SW480 (cell line): ENCODE measurements around the gene ATP5F1E.
A peak's percentile ranks its signal among the peaks of the same experiment; 100 is the strongest.

ENCODE experiments used
- DNase-seq: peaks from one replicate; pipeline ENCODE4 v3.0.0-alpha.2; 2016; ENCODE audit warnings: low spot score

ATP5F1E gene

DNA sequence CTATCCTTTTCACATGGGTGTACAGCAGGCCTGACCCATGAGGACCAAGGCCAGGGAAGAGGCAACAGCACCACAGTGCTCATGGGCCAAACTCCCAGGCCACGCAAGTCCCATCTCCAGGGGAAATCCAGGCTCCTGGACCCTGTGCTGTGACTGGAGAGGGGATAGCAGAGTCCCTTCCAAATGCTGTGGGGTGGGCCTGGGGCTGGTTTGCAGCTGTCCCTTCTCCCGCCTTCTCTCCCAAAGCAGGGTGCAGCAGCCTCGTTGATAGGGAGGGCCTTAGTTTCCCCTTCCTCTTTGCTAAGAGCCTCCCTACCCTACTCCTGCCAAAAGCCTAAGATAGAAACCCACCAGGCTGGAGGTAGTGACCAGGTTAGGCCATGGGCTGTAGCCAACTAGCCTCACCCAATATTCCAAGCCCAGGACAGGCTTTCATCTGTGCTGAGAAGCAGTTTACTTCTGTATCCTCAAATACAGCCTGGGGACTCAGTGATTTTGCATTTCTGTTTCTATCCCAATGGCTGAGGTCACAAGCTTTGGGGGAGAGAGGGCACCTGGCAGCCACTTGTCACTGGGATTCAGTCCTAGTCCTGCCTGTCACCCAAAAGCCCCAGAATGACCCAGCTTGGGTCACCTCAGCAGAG is 26.5 kb downstream of the ATP5F1E start:
- no peak for DNase-seq

DNA sequence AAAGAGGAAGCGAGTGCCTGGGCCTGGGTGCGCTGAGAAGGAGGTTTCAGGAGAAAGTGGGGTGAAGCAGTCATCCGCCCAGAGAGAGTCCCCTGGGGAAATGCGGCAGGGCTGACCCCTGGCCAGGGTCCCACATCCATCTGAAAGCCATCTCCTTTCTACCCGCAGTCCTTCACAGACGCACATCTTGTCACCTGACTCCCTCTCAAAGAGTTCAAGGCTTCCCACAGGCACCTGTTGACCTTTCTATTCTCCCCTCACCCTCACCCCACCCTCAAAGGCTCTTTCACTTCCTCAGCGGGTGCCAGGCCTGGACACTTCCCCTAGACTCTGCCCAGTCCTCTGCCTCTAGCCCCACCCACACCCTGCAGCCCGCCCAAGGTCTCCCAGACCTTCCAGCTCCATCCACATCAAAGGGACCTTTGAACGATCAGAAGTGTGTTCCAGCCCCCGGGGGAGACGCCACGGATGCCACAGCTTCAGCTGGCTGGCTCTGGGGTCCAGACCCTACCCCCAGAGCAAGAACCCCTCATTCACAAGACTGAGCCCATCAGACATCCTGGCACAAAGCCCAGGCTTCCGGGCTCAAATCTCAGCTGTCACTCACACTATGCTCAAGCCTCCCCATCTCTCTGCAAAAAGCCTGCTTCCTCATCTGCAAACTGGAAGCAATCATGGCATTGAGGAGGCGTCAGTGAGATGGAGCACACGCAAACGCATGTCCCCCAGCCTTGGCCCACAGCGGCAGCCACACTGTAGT is 27.2 kb downstream of the ATP5F1E start:
- DNase-seq = peak; percentile 58

DNA sequence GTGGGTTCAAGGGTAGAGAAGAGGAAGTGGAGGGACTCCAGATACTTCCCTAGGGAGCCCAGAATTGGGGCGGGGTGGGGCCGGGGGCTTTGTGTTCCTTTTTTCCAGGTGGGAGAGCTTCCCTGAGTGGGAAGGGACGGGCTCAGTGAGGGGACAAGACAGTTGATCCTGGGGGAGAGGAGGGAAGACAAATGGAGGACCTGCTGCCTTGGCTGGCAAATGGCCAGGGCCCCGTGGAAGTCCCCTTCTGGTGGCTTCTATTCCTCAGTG is 27.7 kb downstream of the ATP5F1E start:
- no peak for DNase-seq

DNA sequence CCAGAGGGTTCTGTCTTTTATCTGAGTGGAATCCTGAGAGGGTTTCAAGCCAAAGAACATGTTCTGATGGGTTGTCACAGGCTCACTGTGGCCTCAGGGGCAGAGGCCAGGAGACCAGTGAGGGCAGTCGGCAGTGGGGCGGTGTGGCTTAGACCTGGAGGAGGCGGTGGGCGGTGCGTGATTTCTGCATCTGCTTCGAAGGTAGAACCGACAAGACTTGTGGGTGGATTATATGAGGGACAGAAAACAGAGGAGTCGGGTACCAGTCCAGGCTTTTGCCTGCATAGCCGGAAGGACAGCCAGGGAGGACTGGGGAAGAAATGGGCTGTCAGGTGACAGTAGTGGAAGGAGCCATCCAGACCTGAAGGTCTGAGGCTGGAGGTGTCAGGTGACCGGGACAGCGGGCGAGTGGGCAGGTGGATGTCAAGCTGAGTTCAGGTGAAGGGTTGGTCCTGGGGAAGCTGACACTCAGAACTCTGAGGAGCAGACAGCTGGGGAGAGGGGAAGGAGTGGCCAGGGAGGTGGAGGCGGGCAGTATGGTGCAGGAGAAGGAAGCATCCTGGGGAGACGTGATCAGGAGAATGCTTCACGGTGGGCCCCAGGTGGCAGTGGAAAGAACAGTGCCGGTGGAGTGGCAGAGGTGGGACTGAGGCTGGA is 28.2 kb downstream of the ATP5F1E start:
- no peak for DNase-seq

DNA sequence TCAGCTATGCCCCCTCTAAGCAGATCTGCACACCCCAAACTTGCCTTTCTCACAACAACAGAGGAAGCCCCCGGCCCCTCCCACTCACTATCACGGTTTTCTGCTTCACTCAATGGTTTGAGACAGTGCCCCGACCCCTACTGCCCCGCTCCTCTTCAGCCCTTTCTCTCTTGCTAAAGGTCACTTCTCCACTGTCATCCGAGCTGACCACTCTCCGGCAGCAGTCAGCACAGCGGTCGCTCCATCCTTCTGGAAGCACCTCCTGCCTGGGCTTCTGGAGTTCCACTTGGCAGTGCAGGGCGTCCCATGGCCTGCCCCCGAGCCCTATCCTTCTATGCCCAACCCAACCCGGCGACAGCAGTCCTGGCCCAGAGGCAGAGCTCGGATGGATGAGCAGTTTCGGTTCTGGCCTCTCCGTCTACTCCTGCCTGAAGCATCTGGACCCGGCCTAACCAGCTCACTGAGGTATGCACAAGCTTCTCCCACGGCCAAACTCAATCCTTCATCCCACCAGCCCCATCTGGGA is 29.2 kb downstream of the ATP5F1E start:
- no peak for DNase-seq

DNA sequence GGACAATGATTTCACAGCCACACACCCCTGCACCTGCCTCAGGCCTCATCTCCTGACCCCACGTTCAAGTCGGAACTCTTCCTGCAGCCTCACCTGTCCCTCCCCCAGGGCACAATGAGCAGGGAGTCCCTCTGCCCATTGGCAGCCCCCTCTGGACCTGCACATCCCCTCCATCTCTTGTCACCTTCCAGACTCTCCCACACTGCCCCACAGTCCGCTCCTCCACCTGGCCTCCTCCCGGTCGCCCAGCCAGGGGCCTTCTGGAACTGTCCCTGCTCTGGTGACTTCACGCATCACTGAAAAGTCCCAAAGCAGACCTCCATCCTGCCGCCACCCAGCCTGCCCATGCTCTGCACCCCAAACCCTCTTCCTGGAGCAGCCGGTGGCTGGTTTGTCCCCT is 29.7 kb downstream of the ATP5F1E start:
- DNase-seq = no peak

DNA sequence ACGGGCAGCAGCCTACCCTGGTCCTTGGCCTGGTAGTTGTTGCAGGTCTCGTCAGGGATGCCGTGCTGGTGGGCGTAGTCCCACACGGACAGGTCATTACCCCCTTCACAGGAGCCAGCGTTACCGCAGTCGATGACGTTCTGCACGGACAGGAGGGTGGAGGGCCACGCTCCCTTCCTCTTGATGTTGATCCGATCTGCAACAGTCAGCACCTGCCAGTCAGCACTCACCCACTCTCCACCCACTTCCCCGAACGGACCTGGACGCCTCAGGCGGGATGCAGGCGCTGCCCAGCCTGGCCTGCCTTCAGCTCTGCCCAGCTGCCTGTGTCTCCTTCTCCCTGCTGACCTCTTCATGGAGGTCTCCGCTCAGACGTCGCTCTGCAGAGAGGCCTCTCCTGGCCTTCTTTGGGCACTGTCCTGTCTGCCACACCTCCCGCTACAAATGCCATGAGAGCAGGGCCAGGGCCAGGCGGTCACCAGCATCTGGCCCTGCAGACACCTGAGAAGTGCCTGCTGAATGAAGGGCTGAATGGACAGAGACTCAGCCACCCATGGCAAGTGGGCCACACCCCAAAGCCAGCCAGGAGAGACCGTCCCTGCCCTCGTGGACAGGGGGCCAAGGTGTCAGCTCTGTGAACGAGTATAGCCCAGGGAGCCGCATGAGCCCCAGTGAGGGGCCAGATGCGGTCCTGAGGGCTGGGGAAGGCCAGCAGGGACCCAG is 30.5 kb downstream of the ATP5F1E start:
- DNase-seq = no peak

DNA sequence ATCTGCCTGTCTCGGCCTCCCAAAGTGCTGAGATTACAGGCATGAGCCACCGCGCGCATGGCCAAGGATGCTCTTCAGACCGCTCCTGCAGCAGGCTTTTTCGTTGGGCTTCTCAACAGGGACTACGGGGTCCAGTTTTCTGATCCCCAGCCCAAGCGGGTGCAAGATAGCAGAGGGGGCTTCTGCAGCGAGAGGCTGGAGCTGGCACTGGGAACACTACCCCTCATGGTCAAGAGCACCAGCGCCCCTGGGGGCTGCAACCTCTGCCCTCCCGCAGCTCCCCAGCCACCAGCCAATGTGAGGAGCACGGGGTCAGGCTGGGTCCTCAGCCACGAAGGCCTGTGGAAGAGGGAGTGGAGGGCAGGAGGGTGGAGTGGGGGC is 31.1 kb downstream of the ATP5F1E start:
- no peak for DNase-seq

DNA sequence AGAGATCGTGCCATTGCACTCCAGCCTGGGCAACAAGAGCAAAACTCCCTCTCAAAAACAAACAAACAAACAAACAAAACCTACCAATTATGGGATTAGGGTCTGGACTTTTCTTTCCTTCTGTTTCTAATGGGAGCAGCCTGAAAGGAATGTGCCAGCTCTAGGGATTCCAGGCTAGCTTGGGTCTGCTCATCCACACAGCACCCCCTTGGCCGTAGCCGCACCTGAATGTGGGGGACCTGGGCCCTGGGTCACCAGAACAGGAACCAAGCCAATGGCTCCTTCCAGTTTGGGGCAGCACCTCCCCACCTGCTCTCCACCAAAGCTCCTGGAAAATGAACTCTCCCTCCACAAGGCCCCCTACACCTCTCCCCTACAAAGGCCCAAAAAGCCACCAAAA is 31.8 kb downstream of the ATP5F1E start:
- DNase-seq = no peak

DNA sequence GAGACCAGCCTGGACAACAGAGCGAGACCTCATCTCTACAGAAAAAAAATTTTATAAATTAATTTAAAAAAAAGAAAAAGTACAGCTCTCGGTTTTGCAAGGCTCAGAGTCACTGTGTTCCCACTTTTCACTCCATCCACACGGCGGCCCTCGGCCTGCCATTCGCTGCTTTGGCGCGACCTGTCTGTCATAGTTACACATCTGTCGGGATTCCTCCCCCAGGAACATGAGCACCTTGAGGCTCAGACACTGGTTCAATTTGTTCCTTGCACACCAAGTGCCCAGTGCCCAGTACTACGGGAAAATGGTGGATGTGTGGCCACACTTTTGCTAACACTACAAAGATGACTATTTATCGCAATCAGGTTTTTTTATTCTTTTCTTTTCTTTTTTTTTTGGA is 33.5 kb downstream of the ATP5F1E start:
- no peak for DNase-seq

DNA sequence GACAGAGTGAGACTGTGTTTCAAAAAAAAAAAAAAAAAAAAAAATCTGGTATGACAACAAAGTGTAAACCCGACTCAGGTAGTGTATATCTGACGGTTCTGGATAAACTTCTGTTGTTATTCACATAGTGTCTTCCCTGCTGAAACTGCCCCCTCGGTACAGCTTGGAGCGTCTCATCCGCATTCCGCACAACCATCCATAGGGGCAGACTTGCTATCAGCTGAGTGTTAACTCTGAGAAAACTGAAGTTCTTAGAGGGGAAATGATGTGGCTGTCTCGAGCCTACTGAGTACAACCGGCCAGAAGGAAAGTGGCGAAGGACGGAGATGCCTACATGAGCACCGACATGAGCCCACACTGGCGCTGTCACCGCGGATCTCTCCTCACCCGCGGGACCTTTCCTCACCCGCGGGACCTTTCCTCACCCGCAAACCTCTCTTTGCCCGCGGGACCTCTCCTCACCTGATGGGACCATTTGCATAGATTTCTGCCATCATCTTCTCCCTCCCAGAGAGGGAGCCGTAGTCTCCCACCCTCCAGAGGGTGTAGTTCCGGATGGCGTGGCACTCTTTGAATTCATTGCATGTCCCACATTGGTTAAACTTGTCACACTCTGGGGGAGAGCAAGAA is 34.9 kb downstream of the ATP5F1E start:
- DNase-seq = no peak

DNA sequence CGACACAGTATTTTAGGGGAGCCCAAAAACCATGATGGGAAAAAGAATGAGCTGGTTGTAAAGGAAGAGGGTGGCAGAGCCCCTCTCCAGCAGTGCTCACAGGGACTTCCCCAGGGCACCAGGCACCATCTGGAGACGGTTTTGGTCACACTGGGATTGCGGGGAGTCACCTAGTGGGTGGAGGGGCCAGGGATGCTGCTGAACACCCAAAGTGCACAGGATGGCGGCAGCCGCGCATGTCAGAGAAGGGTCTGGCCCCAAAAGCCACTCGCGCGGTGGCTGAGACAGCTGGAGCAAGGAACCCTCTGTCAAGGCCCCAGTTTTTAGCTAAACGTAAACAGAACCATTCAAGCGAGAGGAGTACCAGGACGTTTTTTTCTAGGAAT is 35.9 kb downstream of the ATP5F1E start:
- no peak for DNase-seq

DNA sequence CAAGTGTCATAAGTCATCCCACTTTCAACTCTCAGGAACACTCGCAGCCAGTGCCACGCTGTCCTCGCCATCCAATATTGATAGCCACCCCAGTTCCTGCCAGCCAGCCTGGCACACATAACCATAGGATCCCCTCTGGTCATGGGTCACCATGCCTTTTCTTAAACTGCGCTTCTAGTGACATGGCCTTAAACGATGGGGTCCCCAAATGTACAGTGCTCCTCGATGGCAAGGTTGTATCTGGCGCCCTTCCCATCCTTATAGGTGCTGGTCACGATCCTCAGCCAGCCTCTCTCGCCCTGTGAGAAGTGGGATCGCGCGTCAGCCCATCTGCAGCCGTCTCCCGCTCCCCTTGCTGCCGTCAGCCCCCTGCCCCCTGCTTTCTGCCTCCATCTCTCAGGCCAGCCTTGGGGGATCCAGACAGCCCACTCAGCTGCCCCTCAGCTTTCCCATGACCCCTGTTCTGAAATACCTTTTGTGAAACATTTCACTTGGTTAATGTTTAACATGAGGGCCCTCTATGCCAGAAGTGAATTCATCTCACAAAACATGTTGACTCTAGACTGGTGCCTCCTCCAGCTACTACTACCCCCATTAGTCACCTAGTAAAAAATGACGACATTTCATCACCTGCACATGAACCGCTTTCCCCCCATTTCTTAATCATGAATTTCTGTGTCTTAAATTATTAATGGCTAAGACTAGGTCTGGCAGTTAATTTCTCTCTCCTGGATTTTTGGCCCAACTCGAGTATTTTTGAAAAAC is 36.5 kb downstream of the ATP5F1E start:
- DNase-seq = peak; percentile 44

DNA sequence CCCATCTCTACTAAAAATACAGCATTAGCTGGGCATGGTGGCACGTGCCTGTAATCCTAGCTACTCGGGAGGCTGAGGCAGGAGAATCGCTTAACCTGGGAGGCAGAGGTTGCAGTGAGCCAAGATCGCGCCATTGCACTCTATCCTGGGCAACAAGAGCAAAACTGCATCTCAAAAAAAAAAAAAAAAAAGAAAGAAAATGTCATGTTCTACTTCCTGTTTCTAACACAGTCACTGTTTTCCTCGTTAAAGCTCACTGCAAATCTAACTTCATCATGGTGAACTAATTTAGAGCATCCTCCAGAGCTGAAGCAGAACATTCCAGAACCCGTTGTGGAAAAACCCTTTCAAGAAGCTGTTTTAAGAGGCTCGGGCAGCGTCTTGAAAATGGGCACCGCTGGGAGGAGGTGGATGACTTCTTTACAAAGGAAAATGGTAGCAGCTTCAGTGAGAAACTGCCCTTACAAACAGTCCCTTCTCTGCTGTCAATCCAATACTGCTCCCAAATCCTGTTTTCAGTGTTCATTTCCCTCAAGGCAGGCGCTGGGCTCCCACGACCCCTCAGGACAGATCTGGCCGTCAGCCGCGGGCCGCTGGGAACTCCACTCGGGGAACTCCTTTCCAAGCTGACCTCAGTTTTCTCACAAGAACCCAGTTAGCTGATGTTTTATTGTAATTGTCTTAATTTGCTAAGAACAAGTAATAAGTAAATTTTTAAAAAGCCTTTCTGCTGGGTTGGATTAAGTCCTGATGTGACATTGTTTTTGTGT is 37.6 kb downstream of the ATP5F1E start:
- no peak for DNase-seq

DNA sequence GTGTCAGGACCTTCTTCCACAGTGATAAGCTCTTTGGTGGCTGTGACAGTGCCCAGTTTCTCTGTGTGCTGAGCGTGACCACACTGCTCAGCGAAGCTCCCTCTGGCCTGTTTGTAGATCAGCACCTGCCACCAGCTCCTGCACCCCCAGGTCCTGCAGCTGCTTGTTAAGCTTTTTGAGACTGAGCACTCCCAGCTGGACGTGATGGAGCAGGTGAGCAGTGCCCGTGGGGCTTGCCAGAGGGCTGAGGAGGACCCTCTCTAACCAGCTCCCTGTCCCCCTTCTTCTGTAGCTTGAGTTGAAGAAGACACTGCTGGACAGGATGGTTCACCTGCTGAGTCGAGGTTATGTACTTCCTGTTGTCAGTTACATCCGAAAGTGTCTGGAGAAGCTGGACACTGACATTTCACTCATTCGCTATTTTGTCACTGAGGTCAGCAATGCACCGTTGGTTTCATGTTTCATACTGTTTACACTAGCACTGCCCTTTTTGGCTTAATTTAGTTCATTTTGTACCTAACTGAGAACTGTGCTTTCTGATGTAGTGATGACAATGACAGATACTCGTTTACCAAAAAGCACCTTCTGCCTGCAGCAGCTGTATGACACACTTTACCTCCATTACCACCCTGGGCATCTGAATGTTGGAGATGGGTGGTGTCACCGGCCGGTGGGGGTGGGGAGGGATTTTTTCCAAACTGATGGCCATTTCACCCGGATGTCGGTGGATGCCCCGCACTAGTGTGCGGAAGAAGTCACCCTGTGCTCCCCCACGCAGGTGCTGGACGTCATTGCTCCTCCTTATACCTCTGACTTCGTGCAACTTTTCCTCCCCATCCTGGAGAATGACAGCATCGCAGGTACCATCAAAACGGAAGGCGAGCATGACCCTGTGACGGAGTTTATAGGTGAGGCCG is 38.5 kb downstream of the ATP5F1E start:
- DNase-seq = no peak

DNA sequence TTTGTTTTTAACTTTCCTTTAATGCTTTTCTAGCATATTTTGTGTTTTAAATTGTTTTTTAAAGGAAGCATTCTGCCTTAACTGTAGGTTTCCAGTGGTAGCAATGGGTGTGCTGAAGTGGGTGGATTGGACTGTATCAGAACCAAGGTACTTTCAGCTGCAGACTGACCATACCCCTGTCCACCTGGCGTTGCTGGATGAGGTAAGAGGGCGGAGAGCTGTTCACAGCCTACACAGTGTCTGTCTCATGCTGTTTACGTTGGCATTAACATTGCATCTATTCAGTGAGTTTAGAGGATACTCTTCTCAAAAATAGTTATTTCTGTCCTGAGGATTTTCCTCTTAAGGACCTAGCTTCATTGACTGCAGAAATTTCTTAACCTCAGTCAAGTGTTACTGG is 39.2 kb downstream of the ATP5F1E start:
- DNase-seq = no peak

DNA sequence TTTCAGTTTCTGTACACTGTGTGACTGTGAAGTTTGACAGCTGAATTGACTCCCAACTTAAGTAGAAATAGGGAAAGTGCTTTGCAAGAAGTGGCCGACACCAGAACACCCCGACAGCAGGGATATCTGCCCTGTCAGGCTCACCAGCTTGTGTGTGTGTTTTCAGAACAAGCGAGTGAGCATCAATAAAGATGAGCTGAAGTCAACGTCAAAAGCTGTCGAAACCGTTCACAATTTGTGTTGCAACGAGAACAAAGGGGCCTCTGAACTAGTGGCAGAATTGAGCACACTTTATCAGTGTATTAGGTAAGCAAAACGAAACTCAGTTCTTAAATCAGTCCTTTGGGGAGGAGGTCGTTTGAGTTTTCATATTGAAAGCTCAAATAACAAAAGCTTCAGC is 40.4 kb downstream of the ATP5F1E start:
- no peak for DNase-seq

DNA sequence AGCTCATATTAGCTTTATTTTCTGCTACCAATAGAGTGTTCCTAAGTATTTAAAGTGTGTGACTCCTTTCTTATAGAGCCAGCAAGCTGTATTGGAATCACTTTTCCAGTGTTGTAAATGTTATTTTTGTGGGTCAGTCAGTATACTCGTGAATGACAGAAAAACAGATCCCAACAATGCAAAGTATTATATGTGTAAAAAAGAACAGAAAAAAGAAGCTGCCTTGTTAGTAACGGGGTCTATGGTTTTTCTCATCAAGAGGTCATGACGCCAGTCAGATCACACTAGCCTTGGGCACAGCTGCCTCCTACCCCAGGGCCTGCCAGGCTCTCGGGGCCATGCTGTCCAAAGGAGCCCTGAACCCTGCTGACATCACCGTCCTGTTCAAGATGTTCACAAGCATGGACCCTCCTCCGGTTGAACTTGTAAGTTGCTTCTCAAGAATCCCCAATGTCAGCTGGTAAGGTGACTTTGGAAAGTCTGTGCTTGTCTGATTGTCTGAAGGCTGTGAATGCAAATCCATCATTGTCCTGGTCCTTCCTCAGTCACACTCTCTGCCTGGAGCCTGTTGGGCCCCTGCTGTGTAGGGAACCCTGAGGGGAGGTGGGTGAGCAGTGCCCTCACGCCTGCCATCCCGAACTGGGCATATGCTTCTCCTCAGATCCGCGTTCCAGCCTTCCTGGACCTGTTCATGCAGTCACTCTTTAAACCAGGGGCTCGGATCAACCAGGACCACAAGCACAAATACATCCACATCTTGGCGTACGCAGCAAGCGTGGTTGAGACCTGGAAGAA is 41.3 kb downstream of the ATP5F1E start:
- no peak for DNase-seq

DNA sequence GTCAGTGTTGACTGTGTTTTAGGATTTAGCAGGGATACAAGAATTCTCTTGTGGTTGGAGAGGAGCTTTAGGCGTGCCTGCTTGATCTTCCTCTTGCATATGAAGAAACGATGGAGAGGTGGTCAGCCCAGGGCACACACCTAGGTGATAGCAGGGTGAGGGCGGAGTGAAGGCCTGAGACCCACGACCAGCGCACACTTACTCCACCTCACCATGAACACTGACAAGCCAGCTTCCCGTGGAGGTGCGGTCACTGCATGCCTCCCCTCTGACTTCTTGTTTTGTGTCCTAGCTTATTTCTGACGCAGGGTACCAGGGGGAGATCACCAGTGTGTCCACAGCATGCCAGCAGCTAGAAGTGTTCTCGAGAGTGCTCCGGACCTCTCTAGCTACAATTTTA is 42.9 kb downstream of the ATP5F1E start:
- DNase-seq = no peak
